Measurements from ENCODE around the gene GPR101.

- TF ChIP-seq POLR2AphosphoS5 (IDR thresholded peaks at IDR 0.05; ENCODE audit: borderline replicate concordance, low read depth, low read length) (no peak), FOXP2 (optimal IDR thresholded peaks at IDR 0.05; ENCODE audit: control extremely low read depth, extremely low read length, insufficient read depth) (no peak)
These were observed 11.1 kb upstream of the GPR101 start for GRCh38 chrX:137044893-137045292.
